ENCODE data around the gene DNAH2.

The DNAH2 gene

DNA sequence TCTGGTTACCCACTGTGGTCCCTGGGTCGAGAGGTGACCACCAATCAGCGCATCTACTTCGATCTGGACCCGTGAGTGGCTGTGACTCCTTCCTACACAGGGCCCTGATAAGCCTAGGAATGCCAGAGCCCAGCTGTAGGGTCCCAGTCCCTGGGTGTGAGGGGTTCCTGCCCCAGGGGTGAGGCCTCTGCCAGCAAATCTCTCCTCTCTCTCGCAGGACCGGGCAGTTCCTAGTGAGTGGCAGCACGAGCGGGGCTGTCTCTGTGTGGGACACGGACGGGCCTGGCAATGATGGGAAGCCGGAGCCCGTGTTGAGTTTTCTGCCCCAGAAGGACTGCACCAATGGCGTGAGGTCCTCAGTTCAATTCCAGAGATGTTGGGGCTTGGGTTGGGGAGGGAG lies 14.8 kb upstream of the DNAH2 start:
- DNase-seq: no peak

DNA sequence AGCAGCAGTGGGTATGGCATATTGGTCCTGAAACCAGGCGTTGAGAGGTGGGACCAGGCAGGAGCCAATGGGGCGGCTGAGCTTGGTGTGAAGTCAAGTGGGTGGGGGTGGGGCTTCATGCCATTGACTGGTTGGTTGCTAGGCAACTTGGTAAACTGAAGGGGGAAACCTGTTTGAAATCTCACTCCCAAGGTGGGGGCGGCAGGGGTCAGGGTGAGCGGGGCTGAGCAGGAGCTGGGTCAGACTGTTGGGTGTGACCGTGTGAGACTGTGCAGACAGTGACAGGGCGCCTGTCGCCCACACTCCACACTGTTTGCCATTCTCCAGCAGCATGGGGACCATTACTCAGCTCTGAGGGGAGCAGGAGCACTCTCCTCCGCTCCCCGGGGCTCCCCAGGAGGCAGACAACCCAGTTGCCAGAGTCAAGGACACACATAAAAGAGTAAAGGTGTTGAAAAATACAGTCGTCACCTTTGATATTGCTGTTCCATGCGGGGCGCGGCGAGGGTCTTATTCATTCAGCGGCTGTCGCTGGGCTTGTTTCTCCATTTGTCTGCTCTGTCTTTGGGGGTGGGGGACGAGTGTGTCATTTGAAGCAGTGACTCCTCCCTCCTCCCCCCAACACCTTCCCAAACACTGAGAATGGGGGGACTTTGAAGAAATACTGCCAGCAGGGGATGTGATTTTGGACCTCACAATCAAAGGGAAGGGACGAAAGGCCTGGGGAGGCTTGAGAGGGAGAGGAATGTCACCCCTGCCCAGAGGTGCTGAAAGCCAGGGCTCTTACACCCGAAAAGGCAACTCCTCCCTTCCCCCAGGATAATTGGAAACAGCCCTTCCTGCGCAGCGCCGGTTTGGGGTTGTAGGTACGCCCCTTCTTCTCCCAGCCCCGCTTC lies 13.7 kb upstream of the DNAH2 start:
- DNase-seq: no peak

DNA sequence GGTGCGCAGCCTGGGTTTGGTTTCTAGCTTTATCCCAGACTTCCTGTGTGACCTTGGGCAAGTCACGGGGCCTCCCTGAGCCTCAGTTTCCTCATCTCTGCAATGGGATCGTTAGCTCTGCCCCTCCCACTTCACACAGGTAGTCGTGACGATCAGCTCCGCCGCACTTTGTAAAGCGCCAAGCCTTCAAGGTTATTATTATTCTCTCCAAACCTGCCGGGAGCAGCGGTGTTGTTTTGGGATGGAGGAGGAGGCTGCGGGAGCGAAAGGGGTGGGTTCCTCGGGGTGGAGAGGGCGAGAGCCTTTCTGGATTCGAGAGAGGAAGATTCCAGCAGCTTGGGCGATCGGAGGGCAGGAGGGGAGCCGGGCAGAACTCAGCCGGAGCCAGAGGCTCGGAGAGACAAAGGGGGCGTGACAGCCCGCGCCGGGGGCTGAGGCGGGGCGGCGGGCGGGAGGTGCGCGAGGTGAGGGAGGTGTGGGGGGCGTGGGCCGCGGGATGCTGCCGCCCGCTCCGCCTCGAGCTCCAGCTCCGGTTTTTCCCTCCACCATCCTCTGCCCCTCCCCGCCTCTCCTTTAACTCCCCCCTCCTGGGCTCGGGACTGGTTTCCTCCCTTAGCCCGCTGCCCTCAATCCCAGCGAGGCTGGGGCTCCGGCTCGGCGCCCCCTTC lies 12.8 kb upstream of the DNAH2 start, which contains the start of gene EFNB3:
Gene EFNB3, plus strand, starts transcription at position 602 of the 668 bp plus-strand sequence. CDS start 397 bp downstream, outside the sequence.
- DNase-seq: peak; percentile 8

DNA sequence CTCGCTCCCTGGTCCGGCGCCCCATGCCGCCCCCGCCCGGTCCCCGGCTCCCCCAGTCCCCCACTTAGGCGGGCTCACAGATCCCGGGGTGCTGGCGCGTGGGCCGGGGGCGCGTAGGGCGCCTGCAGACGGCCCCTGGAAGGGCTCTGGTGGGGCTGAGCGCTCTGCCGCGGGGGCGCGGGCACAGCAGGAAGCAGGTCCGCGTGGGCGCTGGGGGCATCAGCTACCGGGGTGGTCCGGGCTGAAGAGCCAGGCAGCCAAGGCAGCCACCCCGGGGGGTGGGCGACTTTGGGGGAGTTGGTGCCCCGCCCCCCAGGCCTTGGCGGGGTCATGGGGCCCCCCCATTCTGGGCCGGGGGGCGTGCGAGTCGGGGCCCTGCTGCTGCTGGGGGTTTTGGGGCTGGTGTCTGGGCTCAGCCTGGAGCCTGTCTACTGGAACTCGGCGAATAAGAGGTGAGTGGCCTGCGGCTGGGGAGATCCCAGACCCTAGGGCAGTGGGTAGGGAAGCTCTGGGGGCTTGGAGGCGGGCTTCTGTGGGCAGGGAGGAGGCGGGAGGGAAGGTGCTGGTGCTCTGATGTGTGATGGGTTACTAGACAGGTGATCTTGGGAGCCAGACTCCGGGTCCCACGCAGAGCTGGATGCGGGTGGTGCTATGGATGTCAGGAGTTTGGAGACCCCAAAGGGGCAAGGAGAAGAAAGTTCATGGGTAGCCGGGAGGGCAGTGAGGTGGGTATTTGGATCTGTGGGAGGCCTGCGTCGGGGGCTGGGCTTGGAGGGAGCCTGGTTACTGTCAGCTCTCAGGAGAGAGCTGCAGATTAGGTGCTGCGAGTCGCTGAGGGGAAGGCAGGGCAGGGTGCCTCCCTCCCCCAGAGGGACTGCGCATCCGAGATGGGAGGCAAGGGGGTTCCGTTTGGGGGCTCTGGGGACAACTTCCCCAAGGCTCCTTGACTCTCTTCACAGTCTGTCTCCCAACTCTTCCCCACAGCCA lies 12.0 kb upstream of the DNAH2 start:
- no peak for DNase-seq

DNA sequence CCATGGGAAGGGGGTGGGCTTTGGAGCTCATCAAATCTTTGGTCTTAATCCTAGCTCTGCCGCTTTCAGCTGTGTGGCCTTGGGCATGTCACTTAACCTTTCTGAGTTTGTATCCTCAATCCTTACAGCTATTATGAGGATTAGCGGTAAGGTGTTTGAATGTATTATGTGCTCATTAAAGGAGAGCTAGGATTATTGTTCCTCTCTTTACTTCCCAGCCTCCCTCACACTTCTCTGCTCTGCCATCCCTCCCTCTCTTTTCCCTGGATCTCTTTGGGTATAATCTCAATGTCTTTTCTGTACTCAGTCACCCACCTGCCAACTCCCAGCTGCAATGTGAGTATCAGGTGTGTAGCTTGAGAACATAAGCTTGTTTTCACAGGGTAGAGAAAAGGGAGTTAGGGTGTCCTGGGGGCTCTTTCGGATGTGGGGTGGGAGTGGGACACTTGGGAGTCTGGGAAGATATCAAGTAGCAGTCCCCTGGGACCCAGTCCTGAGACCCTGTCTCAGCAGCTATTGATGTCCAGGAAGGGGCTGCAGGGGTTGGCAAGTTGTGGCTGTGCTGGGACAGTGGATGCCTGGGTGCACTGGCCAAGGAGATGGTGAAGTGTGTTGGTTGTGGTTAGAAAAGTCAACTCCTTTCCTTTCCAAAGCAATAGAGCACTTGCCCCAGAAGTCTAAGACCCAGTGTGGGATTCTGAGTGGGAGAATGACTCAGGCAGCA lies 10.8 kb upstream of the DNAH2 start:
- DNase-seq: no peak

DNA sequence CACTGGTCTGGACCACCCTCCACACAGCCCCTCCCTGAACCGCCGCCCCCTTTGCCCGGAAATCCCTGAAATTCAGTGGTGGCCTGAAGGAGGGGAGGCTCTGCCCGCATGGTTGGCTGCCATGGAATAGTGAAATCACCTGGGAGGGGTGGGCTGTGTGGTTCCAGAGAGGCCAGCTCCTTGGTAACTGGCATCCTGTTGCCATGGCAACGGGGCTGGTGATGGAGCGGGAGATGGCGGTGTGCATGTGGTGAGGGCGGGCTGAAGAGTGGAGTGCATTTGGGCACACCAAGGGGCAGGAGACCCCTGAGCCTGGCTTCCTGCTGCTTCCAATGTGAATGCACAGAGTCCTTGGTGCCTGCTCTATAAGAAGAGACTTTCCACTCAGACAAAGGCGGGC lies 10.1 kb upstream of the DNAH2 start:
- no peak for DNase-seq

DNA sequence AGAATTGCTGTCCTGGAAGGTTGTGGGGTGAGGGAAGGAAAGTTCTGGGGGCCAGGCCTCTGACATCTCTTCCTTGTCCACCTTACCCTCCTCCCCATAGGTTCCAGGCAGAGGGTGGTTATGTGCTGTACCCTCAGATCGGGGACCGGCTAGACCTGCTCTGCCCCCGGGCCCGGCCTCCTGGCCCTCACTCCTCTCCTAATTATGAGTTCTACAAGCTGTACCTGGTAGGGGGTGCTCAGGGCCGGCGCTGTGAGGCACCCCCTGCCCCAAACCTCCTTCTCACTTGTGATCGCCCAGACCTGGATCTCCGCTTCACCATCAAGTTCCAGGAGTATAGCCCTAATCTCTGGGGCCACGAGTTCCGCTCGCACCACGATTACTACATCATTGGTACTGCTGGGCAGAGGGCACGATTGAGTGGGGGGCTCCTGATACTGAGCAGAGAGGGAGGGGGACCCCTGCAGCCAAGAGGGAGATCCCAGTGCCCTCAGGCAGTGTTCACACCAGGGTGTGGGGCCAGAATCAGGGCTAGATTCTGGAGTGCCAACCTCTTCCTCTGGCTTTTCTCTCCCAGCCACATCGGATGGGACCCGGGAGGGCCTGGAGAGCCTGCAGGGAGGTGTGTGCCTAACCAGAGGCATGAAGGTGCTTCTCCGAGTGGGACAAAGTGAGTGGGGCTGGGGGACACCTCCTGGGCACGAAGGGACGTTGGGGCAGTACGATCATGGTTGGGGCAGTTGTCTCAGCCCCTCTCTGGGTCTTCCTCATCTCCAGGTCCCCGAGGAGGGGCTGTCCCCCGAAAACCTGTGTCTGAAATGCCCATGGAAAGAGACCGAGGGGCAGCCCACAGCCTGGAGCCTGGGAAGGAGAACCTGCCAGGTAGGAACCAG lies 9.4 kb upstream of the DNAH2 start:
- DNase-seq: no peak

DNA sequence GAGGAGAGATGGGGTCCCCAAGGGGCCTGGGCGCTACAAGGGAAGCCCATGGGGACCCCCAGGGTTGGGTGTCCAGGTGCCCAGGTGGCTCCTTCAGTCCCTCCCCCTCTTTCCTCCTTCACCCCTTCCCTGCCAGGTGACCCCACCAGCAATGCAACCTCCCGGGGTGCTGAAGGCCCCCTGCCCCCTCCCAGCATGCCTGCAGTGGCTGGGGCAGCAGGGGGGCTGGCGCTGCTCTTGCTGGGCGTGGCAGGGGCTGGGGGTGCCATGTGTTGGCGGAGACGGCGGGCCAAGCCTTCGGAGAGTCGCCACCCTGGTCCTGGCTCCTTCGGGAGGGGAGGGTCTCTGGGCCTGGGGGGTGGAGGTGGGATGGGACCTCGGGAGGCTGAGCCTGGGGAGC lies 8.5 kb upstream of the DNAH2 start:
- no peak for DNase-seq

DNA sequence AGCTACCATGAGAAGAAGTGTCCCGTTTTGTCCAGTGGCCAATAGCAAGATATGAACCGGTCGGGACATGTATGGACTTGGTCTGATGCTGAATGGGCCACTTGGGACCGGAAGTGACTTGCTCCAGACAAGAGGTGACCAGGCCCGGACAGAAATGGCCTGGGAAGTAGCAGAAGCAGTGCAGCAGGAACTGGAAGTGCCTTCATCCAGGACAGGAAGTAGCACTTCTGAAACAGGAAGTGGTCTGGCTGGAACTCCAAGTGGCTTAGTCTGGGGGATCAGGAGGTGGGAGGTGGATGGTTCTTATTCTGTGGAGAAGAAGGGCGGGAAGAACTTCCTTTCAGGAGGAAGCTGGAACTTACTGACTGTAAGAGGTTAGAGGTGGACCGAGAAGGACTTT lies 7.2 kb upstream of the DNAH2 start:
- DNase-seq: no peak

DNA sequence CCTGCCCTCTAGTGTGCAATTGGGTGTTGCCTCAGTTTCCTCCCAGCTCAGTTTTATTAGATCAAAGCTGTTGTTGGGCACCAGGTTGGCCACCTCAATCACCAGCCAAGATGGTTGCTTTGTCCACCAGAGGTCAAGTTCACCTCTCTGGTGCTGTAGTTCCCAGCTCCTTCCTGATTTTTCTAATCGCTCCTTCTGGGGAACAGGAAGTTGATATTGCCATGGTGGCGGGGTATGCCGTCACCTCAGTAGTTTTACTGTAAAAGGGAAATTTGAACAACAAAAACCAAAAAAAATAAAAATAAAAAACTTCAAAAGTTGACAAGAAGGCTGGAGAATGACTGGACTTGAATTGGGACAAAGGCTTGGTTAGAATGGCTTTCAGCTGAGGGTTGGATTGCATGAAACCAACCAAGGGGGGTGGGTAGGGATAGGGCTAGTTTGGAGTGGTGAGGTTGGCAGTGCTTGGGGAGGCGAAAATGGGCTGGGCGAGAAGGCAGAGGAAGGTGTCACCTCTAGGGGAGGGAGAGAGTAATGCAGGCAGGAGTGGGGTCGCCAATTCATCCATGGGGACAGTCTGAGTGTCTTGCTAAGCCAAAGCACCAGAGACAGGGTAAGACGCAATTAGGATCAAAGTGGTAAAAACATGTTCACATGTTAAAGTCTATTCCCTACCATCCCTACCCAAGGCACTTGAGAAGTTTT lies 6.3 kb upstream of the DNAH2 start:
- no peak for DNase-seq

DNA sequence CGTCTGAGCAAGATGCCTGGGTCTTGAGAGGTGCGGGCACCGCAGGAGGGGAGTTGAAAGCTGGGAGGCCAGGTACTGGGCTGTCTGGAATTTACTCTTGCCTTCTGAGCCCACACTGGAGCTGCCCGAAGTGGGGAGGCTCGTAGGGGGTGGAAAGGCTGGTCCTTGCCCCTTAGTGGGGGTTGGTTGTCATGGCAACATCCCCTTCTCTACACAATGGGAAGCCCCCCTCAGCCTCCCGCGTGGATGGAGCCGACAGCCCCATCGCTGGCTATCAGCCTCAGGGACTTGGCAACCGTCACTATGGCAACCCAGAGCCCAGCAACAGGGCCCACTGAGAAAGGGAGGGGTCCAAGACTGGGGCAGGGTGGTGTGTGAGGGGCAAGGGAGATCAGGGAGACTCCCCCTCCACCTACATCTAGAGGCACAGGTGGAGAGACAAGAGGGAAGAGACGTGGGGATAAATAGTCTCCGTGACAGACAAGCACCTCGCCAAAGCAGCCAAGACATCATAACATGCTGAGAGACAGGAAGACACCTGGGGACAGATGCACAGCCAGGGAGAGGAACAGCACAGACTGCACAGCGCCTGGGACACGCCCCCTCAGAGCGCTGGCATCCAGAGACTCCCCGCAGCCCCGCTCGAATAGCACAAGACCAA lies 5.3 kb upstream of the DNAH2 start:
- DNase-seq: no peak

DNA sequence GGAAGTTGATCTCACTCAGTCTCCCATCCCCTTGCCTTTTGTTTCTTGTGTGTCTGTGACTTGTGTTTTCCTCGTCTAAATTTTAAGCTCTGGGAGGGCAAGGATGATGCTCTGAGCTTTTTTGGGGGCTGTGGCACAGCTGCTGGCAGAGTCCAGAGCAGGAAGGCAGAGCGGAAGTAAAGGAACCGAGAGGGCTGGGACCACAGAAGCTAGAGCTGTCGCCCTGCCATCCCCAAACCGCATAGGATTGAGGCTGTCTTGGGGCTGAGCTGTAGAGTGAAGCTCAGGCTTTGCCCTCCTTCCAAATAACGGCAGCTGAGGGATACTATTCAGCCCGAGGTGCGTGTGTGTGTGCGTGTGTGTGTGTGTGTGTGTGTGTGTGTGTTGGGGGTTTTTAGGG lies 3.8 kb upstream of the DNAH2 start:
- no peak for DNase-seq

DNA sequence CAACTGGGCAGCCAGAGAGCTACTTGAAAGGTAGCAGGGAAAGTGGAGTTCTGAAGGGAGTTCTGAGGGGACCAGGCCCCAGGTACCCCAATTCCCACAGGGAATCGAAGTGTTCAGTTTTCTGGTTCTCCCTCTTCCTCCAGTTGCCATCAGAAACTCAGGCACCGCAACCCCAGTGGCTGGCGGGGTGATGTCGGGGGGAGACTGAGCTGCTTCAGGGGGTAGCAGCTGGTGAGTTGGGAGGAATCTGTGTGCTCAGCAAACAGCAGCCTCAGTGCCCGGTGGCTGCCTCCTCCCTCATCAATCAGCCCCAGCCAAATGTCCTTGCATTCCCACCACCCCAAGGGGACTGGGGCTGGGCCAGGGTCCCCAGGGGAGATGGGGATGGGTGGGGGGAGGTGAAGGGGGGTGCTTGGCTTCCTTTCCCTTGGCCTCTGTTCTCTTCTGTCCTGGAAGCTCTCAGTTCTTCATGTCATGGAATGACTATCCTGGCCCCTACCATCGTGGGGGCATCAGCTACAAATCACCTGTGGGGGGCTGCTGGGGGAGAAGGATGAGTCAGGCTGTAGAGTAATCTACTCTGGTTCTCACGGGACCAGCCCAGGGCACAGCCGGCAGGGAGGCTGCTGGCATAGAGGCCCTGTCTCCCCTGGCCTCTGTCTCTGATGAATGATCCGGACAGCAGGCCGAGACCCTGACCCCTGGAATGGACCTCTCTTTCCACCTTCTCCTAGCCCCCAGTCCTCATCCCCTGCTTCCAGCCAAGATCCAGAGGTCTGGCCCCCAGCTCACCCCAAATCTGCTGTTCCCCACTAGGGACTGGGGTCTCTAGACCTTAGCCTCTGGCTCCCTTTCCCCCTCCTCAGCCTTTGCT lies 2.6 kb upstream of the DNAH2 start:
- no peak for DNase-seq

DNA sequence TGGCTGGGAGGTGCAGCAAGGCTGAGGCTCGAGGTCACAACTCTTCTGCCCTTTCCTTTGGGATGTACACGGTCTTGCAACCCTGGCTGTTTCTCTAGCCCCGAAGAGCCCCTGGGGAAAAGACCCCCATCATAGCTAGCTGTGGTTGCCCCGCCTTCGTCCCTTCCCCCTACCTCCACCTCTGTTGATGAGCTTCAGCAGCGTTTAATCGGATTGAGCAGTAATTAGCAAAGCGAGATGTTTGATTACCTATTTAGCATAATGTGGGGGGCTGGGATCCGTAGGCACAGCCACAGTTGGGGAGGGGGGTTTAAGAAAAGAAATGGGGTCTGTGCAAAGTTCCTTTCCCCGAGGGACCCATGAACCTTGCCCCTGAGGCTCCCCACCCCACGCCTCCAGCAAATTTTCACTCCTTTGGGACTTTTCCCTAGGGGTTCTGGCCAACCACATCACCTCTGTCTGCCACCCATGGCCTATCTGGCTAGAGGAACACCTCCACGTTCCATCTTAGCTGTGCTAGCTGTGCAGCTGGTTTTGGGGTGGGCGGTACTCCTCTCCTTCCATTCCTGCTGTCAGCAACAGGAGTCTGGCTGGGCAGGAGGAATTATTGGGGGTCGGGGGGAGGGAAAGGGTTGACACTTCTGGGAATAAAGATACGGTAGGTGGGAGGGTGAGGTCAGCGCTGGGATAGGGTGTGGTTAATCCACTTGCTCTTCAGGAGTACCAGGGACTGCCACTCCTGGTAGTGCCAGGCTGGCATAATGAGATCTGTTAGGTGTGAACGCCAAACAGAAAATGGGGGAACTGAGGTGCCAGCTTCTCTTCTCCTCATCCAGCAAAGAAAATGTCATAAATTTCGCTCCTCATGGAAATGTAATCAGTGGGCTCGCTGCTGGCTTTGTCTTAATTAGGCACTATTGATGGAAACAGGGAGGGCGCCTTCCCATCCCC lies 1.3 kb upstream of the DNAH2 start:
- DNase-seq: no peak

DNA sequence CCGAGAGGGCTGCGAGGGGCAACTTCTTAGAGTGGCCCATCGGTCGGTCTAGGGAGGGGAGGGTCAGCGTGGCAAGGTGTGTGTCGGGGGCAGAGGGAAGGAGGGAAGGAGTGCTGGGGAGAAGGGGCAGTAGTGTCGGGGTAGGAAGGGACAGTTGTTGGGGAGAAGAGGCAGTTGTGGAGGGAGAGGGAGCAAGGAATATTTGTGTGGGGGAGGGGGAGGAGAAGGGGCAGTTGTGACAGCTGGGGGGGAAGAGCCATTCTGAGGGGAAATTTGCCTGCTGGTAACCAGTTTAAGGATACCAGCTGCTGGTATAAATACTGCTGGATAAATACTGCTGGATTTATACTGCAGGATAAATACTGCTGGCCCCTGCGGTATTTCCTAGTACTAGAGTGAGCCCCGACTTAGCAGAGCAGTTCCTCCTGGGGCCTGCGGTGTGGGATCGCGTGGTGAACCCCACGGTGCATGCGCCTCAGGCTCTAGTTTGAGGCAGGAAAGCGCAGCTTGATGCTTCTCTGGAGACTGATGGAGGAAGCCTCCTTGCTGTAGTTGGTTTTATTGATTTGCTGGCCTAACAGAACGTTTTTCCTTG lies 309 bp downstream of the DNAH2 start:
- peak; percentile 13 for DNase-seq

DNA sequence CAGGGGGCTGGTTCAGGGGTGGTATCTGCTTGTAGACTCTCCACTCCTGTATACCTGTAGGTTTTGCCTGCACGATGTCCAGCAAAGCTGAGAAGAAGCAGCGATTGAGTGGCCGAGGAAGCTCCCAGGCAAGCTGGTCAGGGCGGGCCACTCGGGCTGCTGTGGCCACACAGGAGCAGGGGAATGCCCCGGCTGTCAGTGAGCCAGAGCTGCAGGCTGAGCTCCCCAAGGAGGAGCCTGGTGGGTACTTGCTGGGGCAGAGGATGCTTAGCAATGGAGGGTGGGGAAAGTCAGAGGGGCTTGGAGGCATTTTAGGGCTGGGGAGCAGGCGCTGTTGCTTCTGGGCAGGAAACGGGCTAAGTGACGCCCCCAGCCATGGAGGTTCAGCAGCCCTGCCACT lies 2.1 kb downstream of the DNAH2 start:
- no peak for DNase-seq

DNA sequence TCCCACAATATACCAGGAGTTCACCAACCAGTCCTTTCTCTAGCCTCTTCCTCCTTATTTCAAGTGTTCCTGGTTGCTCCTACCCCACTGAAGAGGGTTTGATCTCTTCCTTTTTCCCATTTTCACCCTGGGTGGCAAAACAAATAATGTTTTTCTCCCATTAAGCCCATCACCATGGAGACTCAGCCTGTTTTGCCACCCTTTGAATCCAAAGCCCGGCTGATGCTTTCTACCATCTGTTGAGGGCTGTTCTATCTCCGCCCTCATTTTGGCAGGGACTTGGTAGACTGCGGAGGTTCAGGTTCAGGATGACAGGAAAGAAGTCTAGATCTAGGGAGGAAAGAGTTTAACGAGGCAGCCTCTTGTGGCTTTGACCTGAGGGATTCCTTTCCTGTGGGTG lies 2.6 kb downstream of the DNAH2 start:
- DNase-seq: no peak
